Stimulated activated CD8-positive, alpha-beta memory T cell treated with anti-CD3 and anti-CD28 coated beads, Interleukin-4, amount 100 ng/mL, for 4 hours (primary cell): ENCODE results near the gene POPDC3.
"Not testable (repeated sequence)": the region's sequence is repeated elsewhere in the genome, so short reads cannot be mapped to it uniquely, and the experiment has no call there.

Experiments
- DNase-seq, 2 donors: peaks; one replicate each; pipeline ENCODE4 v3.0.0-alpha.2; 2020; ENCODE audit warnings: low read depth in 2 of 2, low spot score in 1 of 2

POPDC3 gene

DNA sequence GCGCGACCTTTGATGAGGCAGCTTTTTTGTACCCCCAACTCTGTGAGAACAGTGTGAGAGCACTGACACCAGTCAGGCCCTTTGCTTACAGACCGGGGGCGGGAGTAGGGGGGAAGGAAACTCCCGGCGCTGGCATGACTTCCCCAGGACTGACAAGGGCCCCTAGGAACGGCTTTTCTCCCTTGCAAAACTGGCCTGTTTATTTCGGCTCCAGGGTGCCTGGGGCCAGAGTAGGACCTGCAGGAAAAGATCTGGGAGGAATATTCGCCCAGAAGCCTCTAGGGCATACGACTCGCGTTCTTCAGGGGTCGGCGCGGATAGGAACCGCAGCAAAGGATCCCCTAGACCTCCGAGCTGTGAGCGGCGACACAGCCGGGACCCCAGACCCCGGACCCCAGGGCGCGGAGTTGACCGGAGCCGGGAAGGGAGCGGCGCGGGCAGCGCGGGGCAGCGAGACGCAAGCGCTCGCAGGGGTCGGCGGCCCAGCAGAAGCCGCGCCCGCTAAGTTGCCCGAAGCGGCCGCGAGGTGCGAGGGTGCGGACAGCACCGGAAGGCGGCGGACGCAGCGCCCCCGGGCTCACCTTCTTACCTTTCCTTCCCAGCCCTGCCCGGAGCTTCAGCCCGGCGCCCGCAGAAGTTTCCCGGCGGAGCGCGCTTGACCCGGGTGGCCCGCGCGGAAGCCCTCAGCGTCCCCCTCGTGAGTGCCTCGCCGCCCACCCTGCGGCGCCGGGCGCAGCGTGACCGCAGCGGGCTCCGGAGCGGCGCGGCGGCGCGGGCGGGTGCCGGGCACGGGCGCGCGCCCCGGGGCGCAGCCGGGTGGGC, at the start of gene POPDC3:
Gene POPDC3, minus strand, starts transcription at position 771 of the 822 bp plus-strand sequence. CDS start 18,105 bp downstream, outside the sequence.
- DNase-seq: no peak

- no peak for DNase-seq
Observed at GRCh38 chr6:105227295-105227767, 47.5 kb upstream of the POPDC3 start.

DNA sequence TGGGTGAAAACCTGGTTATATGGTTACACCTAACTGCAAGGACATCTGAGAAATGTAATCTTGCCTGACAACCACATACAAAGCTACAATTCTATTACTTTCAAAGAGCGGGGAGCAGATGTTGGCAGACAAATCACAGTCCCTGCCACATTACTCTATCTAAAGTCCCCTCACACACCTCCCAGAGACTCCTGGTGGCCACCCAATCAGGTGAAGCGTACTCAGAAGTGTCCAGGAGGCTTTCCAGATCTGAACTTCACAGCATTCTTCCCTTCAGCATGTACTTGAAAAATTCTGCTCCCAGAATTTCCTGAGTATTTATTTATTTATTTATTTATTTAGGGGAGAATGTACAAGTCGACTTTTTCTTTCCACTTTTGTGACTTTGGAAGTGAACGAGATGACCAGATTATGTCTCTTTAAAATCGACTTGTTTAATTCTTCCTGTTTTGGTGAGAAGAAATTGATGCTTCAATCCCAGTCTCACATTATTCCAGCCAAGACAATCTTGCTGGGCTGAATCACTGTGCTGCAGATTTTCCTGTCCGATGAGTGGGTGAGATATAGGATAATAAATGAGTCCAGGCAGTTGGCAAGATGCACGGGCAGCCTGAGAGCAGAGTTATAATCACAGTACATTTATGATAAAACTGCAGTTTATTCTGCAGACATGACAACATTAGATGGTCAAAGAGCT, 46.9 kb upstream of the POPDC3 start:
- no peak for DNase-seq

- no peak for DNase-seq
Observed at GRCh38 chr6:105223242-105223641, 43.4 kb upstream of the POPDC3 start.

DNA sequence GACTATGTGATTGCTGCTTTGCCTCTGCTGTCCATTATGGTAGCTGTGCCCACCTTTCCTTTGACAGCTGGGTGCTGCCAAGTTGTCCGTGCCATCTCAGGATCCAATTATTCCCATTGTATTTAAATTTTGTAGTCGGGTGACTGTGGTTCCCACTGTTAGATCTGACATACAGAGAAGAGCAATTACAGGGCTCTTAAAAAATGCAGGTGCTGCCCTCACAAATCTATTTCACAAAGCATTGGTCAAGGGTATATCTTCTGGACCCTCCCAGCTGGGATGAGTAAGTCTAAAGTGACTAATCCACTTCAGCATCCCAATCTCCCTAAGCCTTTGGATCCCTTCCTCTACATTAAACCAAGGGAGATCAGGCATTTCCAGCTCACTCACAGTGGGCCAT, 41.4 kb upstream of the POPDC3 start:
- DNase-seq: not testable (repeated sequence)

DNA sequence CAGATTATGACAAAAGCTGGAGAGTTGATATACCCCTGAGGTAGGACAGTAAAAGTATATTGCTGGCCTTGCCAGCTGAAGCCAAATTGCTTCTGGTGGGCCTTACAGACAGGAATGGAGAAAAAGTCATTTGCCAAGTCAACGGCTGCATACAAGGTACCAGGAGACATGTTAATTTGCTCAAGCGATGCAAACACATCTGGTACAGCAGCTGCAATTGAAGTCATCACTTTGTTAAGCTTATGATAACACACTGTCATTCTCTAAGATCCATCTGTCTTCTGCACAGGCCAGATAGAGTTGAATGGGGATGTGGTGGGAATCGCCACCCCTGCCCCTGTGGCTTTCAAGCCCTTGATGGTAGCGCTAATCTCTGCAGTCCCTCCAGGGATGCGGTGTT, 40.4 kb upstream of the POPDC3 start:
- no peak for DNase-seq

- DNase-seq: not testable (repeated sequence)
Observed at GRCh38 chr6:105219218-105219617, 39.4 kb upstream of the POPDC3 start.

GRCh38 chr6:105215506-105215905, 35.7 kb upstream of the POPDC3 start:
- DNase-seq: no peak

DNA sequence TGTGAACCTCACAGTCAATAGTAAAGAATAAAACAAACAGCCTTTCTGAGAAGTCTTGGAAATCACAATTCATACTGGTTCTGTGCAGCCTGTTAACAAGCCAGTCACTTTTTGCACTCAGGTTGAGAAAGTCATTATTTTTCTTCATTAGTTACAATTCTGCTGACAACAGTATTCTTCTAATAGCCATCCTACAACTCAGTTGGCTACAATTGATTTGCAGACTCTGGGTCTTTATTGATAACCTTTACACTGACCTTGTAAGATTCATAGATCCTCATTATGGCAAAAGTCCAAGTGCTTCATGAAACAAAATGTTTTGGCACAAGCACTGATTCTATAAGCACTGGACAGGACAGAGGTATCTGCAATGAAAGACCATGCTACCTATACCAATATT, 34.9 kb upstream of the POPDC3 start:
- no peak for DNase-seq

- no peak for DNase-seq
Observed at GRCh38 chr6:105213272-105213671, 33.5 kb upstream of the POPDC3 start.

GRCh38 chr6:105212587-105212986, 32.8 kb upstream of the POPDC3 start:
- DNase-seq: no peak

GRCh38 chr6:105211831-105212230, 32.0 kb upstream of the POPDC3 start:
- DNase-seq: no peak

GRCh38 chr6:105210932-105211531, 31.2 kb upstream of the POPDC3 start:
- DNase-seq: no peak

GRCh38 chr6:105209950-105210706, 30.3 kb upstream of the POPDC3 start:
- DNase-seq: no peak

DNA sequence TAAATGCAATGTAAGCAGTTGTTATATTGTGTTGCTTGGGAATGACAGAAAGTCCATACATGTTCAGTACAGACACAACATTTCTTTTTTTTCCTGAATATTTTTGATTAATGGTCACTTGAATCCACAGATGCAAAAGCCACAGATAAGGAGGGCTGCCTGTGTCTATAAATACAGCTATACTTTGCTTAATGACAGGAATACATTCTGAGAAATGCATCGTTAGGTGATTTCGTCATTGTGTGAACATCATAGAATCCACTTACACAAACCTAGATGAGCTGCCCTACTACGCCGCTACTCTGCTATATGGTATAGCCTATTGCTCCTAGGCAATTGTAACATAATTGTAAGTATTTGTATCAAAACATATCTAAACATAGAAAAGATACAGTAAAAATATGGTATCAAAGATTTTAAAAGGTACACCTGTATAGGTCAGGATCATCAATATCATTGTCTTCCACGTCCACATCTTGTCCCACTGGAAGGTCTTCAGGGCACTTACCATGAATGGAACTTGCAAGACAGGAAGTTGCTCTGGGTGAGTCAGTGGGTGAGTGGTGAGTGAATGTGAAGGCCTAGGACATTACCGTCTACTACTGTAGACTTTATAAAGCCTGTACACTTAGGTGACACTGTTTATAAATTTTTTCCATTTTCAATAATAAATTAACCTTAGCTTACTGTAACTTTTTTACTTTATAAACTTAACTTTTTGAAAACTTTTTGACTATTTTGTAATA, 27.9 kb upstream of the POPDC3 start:
- no peak for DNase-seq

DNA sequence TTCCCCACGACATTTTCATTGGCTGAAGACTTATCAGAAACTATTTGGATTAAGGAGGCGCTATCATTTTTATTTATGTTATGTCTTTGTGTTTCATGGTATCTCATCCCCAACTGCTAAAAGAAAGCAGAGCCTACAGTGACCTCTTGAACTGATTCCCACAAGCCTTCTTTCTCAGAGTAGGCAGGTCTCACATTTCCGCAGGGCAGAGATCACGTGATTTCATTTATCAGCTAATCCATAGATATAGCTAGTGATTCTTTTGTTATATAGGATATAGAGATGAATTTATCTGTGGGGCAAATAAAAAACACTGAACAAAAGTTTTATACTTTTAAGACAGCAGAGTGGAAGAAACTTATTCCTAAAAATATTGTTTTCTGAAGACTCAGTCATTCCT, 25.0 kb upstream of the POPDC3 start:
- DNase-seq: no peak

DNA sequence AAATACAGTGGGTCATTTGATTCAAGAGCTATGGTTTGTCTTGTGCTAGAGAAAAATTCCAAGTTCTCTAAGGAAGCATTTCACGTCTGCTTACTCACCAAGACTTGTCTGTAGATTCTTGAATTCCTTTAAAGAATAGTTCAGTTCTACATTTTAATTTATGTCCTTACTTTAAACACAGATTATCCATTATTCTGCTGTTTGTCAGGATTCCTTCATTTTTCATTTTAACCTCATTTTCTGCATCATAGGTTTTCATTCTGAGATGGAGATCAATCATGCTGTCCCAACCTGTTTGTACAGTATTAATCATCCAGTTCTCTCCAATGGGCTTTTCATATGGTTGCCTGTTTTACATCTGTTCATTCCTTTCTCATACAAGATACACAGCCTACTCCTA, 24.5 kb upstream of the POPDC3 start:
- DNase-seq: no peak

GRCh38 chr6:105202486-105202885, 22.7 kb upstream of the POPDC3 start:
- DNase-seq: no peak

GRCh38 chr6:105200133-105200730, 20.4 kb upstream of the POPDC3 start:
- DNase-seq: no peak

DNA sequence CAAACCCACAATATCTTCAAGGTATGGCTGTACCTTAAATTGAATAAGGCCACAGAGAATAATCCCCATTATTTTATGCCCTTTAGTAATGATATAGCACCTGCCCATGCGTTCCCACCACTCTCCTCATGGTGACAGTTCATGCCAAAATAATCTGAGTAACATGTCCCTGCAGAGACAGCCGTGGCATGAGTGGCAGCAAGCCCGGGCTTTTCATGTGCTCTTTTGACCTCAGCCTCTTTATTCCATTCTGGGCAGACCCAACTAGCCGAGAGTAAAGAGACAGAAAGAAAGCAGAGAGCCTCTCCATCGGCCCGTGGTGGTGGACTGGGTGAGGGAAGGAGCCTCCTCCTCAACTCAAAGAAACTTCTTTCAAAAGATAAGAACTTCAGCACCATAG, 19.9 kb upstream of the POPDC3 start:
- no peak for DNase-seq
